H1 (cell line): ENCODE measurements around the gene NBL1. TPM values are rescaled to one million over a fixed set of nuclear protein-coding genes. Genes with fewer than 3 reads are reported as not detected.

Experiments
- CTCF ChIA-PET: fragments of 300-600 bp; sonication (Branson Sonifier 250); formaldehyde crosslinking; loops from one replicate; lab custom pipeline; 2021; ENCODE audit not compliant: partially characterized antibody; lab: Charles Lee
- POLR2A ChIA-PET: fragments of 300-600 bp; sonication (Branson Sonifier 250); formaldehyde crosslinking; loops from one replicate; lab custom pipeline; 2021; ENCODE audit warnings: inconsistent platforms; ENCODE audit not compliant: partially characterized antibody; lab: Charles Lee
- DNase-seq, 2 experiments: peaks; one replicate each; pipeline versions ENCODE4 v3.0.0 to v3.0.0-alpha.2; 2010 to 2022; ENCODE audit warnings: low spot score in 2 of 2, low read depth in 1 of 2, mixed read lengths in 1 of 2
- FAIRE-seq: peaks from 2 replicates; lab custom pipeline; 2011; peaks lifted over from hg19 to GRCh38; lab: Jason Lieb, UNC
- H2AFZ ChIP-seq: 2 replicates; pipeline ENCODE4 v1.8.1; 2012; ENCODE audit warnings: low read length, inconsistent platforms
- H2AK5ac ChIP-seq: 2 replicates; pipeline ENCODE4 v1.6.1; 2013; ENCODE audit warnings: low read depth, low read length
- H2BK120ac ChIP-seq: replicated peaks from 2 replicates; pipeline ENCODE3; 2013; ENCODE audit warnings: low read depth, low read length, inconsistent platforms
- H2BK12ac ChIP-seq: 2 replicates; pipeline ENCODE4 v1.6.1; 2013; ENCODE audit warnings: low read depth, low read length
- H2BK15ac ChIP-seq: 2 replicates; pipeline ENCODE4 v1.6.1; 2013; ENCODE audit warnings: low read length
- H2BK20ac ChIP-seq: 2 replicates; pipeline ENCODE4 v1.6.1; 2013; ENCODE audit warnings: low read length
- H2BK5ac ChIP-seq: 2 replicates; pipeline ENCODE4 v1.6.1; 2013; ENCODE audit warnings: low read depth, low read length
- H3K14ac ChIP-seq: 2 replicates; pipeline ENCODE4 v1.6.1; 2013; ENCODE audit warnings: inconsistent platforms; ENCODE audit not compliant: insufficient read length
- H3K18ac ChIP-seq: 2 replicates; pipeline ENCODE4 v1.6.1; 2013; ENCODE audit warnings: low read length; ENCODE audit errors: extremely low read depth
- H3K23ac ChIP-seq: 2 replicates; pipeline ENCODE4 v1.6.1; 2013; ENCODE audit warnings: inconsistent platforms; ENCODE audit not compliant: insufficient read length
- H3K23me2 ChIP-seq: 2 replicates; pipeline ENCODE4 v1.6.1; 2013; ENCODE audit warnings: low read depth, low read length
- H3K27ac ChIP-seq: 2 replicates; pipeline ENCODE4 v1.6.1; 2011; ENCODE audit warnings: low read depth, low read length, inconsistent platforms
- H3K27me3 ChIP-seq, 4 experiments: replicated peaks in 1 of 4; 1 replicate in 1 of 4; 2 replicates in 3 of 4; pipeline versions ENCODE4 v1.6.1 to v1.8.1; 2011 to 2013; ENCODE audit warnings: low read length in 3 of 4, mild to moderate bottlenecking in 3 of 4, inconsistent platforms in 2 of 4, mixed read lengths in 2 of 4, moderate library complexity in 1 of 4; ENCODE audit not compliant: control insufficient read depth in 3 of 4, insufficient read depth in 3 of 4; ENCODE audit errors: extremely low read depth in 1 of 4
- H3K36me3 ChIP-seq, 4 experiments: 2 replicates each; pipeline versions ENCODE4 v1.6.1 to v1.8.1; 2011 to 2013; ENCODE audit warnings: mild to moderate bottlenecking in 4 of 4, low read length in 3 of 4, moderate library complexity in 2 of 4, control low read depth in 1 of 4, inconsistent platforms in 1 of 4; ENCODE audit not compliant: insufficient read depth in 4 of 4, control insufficient read depth in 2 of 4
- H3K4ac ChIP-seq: replicated peaks from 2 replicates; pipeline ENCODE3; 2013; ENCODE audit warnings: low read length, low read depth, mixed read lengths, inconsistent platforms; ENCODE audit not compliant: insufficient read length
- H3K4me1 ChIP-seq, 4 experiments: replicated peaks in 1 of 4; 1 replicate in 1 of 4; 2 replicates in 3 of 4; pipeline versions ENCODE4 v1.6.1 to v1.8.1; 2011 to 2013; ENCODE audit warnings: low read length in 3 of 4, inconsistent platforms in 2 of 4, mixed read lengths in 1 of 4; ENCODE audit not compliant: insufficient read depth in 4 of 4, control insufficient read depth in 3 of 4
- H3K4me2 ChIP-seq, 2 experiments: 2 replicates each; pipeline versions ENCODE4 v1.6.1 to v1.8.1; 2011 to 2013; ENCODE audit warnings: low read depth in 2 of 2, low read length in 2 of 2, control low read depth in 1 of 2, inconsistent platforms in 1 of 2, mild to moderate bottlenecking in 1 of 2; ENCODE audit not compliant: insufficient read depth in 1 of 2
- H3K4me3 ChIP-seq, 4 experiments: fragments of 200-600, 300-600 bp in 1 of 4; sonication (generic), shearing (Covaris generic), sonication (Bioruptor Twin) in 1 of 4; 2 replicates each; pipeline versions ENCODE4 v1.5.1 to v1.8.1; 2011 to 2016; ENCODE audit warnings: low read length in 4 of 4, low read depth in 3 of 4, control low read depth in 2 of 4, inconsistent platforms in 2 of 4, mild to moderate bottlenecking in 2 of 4, mixed read lengths in 1 of 4, moderate library complexity in 1 of 4; ENCODE audit not compliant: insufficient read depth in 2 of 4; ENCODE audit errors: extremely low read depth in 1 of 4
- H3K56ac ChIP-seq: replicated peaks from 2 replicates; pipeline ENCODE3; 2013; ENCODE audit warnings: low read depth, mild to moderate bottlenecking, mixed read lengths, low read length, inconsistent platforms; ENCODE audit not compliant: insufficient read length
- H3K79me1 ChIP-seq: 2 replicates; pipeline ENCODE4 v1.6.1; 2013; ENCODE audit warnings: low read depth, low read length, control low read depth
- H3K79me2 ChIP-seq, 2 experiments: 2 replicates each; pipeline versions ENCODE4 v1.6.1 to v1.8.1; 2012 to 2013; ENCODE audit warnings: low read length in 2 of 2, mild to moderate bottlenecking in 2 of 2, inconsistent platforms in 1 of 2; ENCODE audit not compliant: insufficient read depth in 2 of 2, control insufficient read depth in 1 of 2
- H3K9ac ChIP-seq, 4 experiments: replicated peaks in 1 of 4; 1 replicate in 1 of 4; 2 replicates in 3 of 4; pipeline versions ENCODE4 v1.6.1 to v1.8.1; 2011 to 2013; ENCODE audit warnings: low read depth in 3 of 4, low read length in 3 of 4, control low read depth in 2 of 4, mild to moderate bottlenecking in 2 of 4, moderate library complexity in 2 of 4, inconsistent platforms in 1 of 4; ENCODE audit errors: extremely low read depth in 1 of 4
- H3K9me3 ChIP-seq, 2 experiments: 2 replicates each; pipeline versions ENCODE4 v1.6.1 to v1.8.1; 2012 to 2013; ENCODE audit warnings: mild to moderate bottlenecking in 2 of 2, moderate library complexity in 2 of 2, control low read depth in 1 of 2, inconsistent platforms in 1 of 2, low read depth in 1 of 2, low read length in 1 of 2, mixed read lengths in 1 of 2; ENCODE audit not compliant: insufficient read depth in 2 of 2
- H4K20me1 ChIP-seq, 2 experiments: replicated peaks in 1 of 2; 2 replicates each; pipeline versions ENCODE3 to v1.8.1; 2011 to 2013; ENCODE audit warnings: inconsistent platforms in 2 of 2, low read length in 2 of 2, mild to moderate bottlenecking in 1 of 2; ENCODE audit not compliant: insufficient read depth in 2 of 2, control insufficient read depth in 1 of 2
- H4K5ac ChIP-seq: 2 replicates; pipeline ENCODE4 v1.6.1; 2013; ENCODE audit warnings: low read length, low read depth, mixed read lengths, inconsistent platforms; ENCODE audit not compliant: insufficient read length
- H4K8ac ChIP-seq: 2 replicates; pipeline ENCODE4 v1.8.0; 2013; ENCODE audit warnings: mild to moderate bottlenecking, moderate library complexity, low read length, inconsistent platforms; ENCODE audit not compliant: insufficient read depth; ENCODE audit errors: extremely low read depth
- H4K91ac ChIP-seq: replicated peaks from 2 replicates; pipeline ENCODE3; 2013; ENCODE audit warnings: low read length, mixed read lengths, inconsistent platforms; ENCODE audit not compliant: insufficient read length
- BCL11A ChIP-seq, 2 experiments: IDR thresholded peaks; one replicate each; pipeline ENCODE4 v1.6.1; 2011; ENCODE audit warnings: low read depth in 2 of 2, low read length in 2 of 2, mild to moderate bottlenecking in 2 of 2
- GTF2F1 ChIP-seq: IDR thresholded peaks from 2 replicates; pipeline ENCODE4 v1.6.1; 2012; ENCODE audit warnings: low read depth, low read length, improper control_type of control experiment, borderline replicate concordance
- HDAC6 ChIP-seq: IDR thresholded peaks from one replicate; pipeline ENCODE4 v1.7.1; 2012; ENCODE audit warnings: low read depth, mild to moderate bottlenecking, inconsistent platforms, low read length, moderate library complexity
- KDM1A ChIP-seq: fragments of 200-600, 300-600 bp; sonication (generic); IDR thresholded peaks from 2 replicates; pipeline ENCODE4 v1.7.1; 2016; ENCODE audit warnings: mild to moderate bottlenecking, low read length, borderline replicate concordance
- KDM5A ChIP-seq: fragments of 200-600 bp; IDR thresholded peaks from 2 replicates; pipeline ENCODE4 v1.7.1; 2012; ENCODE audit warnings: mild to moderate bottlenecking, low read length, inconsistent platforms, mixed read lengths
- MAFK ChIP-seq: IDR thresholded peaks from 2 replicates; pipeline ENCODE4 v1.6.1; 2012; ENCODE audit warnings: low read depth, mild to moderate bottlenecking, improper control_type of control experiment, low read length
- SP2 ChIP-seq: IDR thresholded peaks from 2 replicates; pipeline ENCODE4 v1.6.1; 2012; ENCODE audit warnings: mild to moderate bottlenecking, low read length, inconsistent platforms
- SP4 ChIP-seq: IDR thresholded peaks from 2 replicates; pipeline ENCODE4 v1.6.1; 2012; ENCODE audit warnings: low read length, inconsistent platforms
- TAF7 ChIP-seq: optimal IDR thresholded peaks from 2 replicates; pipeline ENCODE3; 2011; ENCODE audit warnings: low read depth, mild to moderate bottlenecking, inconsistent platforms, low read length, moderate library complexity, borderline replicate concordance
- WGBS, 2 experiments: shearing (Covaris generic) in 1 of 2; methylation state at CpG; one replicate each; pipeline versions ENCODE4 v1.1.6 to v1.1.7; 2013 to 2015; ENCODE audit warnings: low lambda C conversion rate in 2 of 2, mixed read lengths in 2 of 2, inconsistent platforms in 1 of 2, low coverage in 1 of 2, missing lambda C conversion rate in 1 of 2; ENCODE audit not compliant: insufficient replicate concordance in 2 of 2, insufficient coverage in 1 of 2, insufficient read length in 1 of 2; ENCODE audit errors: extremely low coverage in 1 of 2, missing lambda C conversion rate in 1 of 2; 5-methylcytosine and 5-hydroxymethylcytosine counted together
- polyA plus RNA-seq, 7 experiments: library from polyadenylated mRNA; depleted of rRNA in 3 of 7; stranded (reverse) in 5 of 7; unstranded in 2 of 7; fragments of >200 nt in 5 of 7; fragments of 200-250 nt in 2 of 7; gene quantifications; 1 replicate in 5 of 7; 2 replicates in 1 of 7; 4 replicates in 1 of 7; pipeline versions ENCODE4 v1.2.1 to v1.2.3, GENCODE V29; 2011 to 2013; ENCODE audit warnings: missing spikeins in 2 of 7, mixed read lengths in 2 of 7
- total RNA-seq: library from RNA; stranded (reverse); fragmentation: NEBNext Ultra II Directional; extraction: Animal tissue kit (Norgen Biotek cat#: 25700); gene quantifications from 2 replicates; pipeline ENCODE4 v1.2.1, GENCODE V29; 2021

The NBL1 gene
- total and polyA plus RNA-seq, 2 of the 8 experiments (the other 6 are each of a cell fraction or from before 2014, with no cell fraction given): 8.7 to 9.7 TPM

DNA sequence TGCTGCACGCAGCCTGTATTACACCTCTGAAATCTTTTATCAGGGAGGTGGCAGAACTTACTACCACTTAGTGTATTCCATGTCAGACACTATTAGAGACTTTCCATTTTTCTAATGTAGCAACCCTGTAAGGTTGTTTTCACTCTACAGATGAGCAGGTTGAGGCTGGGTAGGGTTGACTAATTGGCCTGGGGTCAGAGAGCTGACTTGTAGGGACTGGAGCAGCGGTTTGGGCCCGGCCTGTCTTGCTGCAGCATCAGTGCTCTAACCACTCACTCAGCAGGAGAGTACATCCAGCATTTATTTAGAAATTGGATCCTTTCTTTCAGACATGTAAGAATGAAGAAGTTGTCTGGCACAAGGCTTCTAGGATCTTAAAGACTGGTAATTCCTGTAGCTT, 25.7 kb upstream of the NBL1 start:
- Histone ChIP-seq H3K9me3 (no peaks in the 10 kb centered on the region), H3K79me2 (peaks cover 0 to 34% of the 10 kb centered on the region in 2 experiments; a peak in 2 of 4 replicates), H4K5ac (no peak overlapping the region), H3K9ac (no peak overlapping the region), H2BK12ac (no peak overlapping the region), H2BK120ac (no peak overlapping the region), H3K56ac (no peak overlapping the region), H3K4ac (no peak overlapping the region), H2BK5ac (no peak overlapping the region), H3K27ac (no peak overlapping the region), H3K36me3 (peaks cover 0 to 3% (median 0%) of the 10 kb centered on the region in 4 experiments; a peak in 4 of 8 replicates), H3K23me2 (no peaks in the 10 kb centered on the region; the same call in 1 of the 2 replicates), H4K8ac (no peak overlapping the region), H3K23ac (no peak overlapping the region), H4K20me1 (no peaks in the 10 kb centered on the region), H3K14ac (no peak overlapping the region), H3K4me2 (no peak overlapping the region), H4K91ac (no peak overlapping the region), H2BK15ac (no peak overlapping the region), H2AK5ac (no peak overlapping the region), H3K18ac (no peak overlapping the region), H3K4me3 (no peak overlapping the region), H3K27me3 (no peaks in the 10 kb centered on the region), H3K4me1 (peaks cover 0 to 10% (median 2%) of the 10 kb centered on the region in 4 experiments; a peak in 3 of 7 replicates), H2BK20ac (no peak overlapping the region), H3K79me1 (peaks cover 2% of the 10 kb centered on the region), H2AFZ (no peak overlapping the region)
- POLR2A ChIA-PET: interaction anchor here (1.4 to 1.5 kb wide), 2 partner anchors 9 to 20 kb away, joined by 3 read pairs; no protein-coding TSS in a partner anchor
- FAIRE-seq (no peak), DNase-seq (no peak)
- TF ChIP-seq HDAC6: no peak
- no peak for TF ChIP-seq KDM1A
- no peak for TF ChIP-seq MAFK
- no peak for TF ChIP-seq KDM5A
- TF ChIP-seq GTF2F1: no peak
- no peak for TF ChIP-seq SP4
- TF ChIP-seq BCL11A (IDR thresholded peaks at IDR 0.05; ENCODE audit: low read depth in 2 of 2, low read length in 2 of 2): no peak
- TF ChIP-seq SP2: no peak
- no peak for TF ChIP-seq TAF7
- WGBS, 2 experiments: 89% methylated on average over 3 of the region's 3 CpGs; no CpG with 5 or more reads in 1 of the 2 experiments
- CTCF ChIA-PET: interaction anchor here (0.6 to 2.7 kb wide), 4 partner anchors 10 to 35 kb away, joined by 3 to 11 read pairs (median 6); no protein-coding TSS in a partner anchor
